C4-2B (cell line): ENCODE measurements around the gene PDE5A.
"Not testable (repeated sequence)": the region's sequence is repeated elsewhere in the genome, so short reads cannot be mapped to it uniquely, and the experiment has no call there.

ENCODE experiments used
- H3K27ac ChIP-seq: fragments of 450-650 bp; 2 replicates; pipeline ENCODE4 v1.5.1; 2017
- CTCF ChIP-seq: fragments of 450-650 bp; conservative IDR thresholded peaks from 2 replicates; pipeline ENCODE4 v1.5.1; 2017; ENCODE audit warnings: mild to moderate bottlenecking
- ZFX ChIP-seq: fragments of 450-650 bp; IDR thresholded peaks from 2 replicates; pipeline ENCODE4 v1.6.1; 2017

The PDE5A gene

GRCh38 chr4:119666653-119667091 lies 38.1 kb upstream of the PDE5A start:
- TF ChIP-seq ZFX, result no peak
- no peak for TF ChIP-seq CTCF

GRCh38 chr4:119665752-119666151 lies 37.1 kb upstream of the PDE5A start:
- no peak overlapping the region for H3K27ac ChIP-seq
- TF ChIP-seq CTCF (no peak), ZFX (no peak)

More at GRCh38 chr4:119666653-119667091, 38.1 kb upstream of the PDE5A start:
- H3K27ac ChIP-seq, result no peak overlapping the region

GRCh38 chr4:119664168-119664907 lies 35.7 kb upstream of the PDE5A start:
- TF ChIP-seq CTCF, result no peak
- TF ChIP-seq ZFX, result no peak
- H3K27ac ChIP-seq, result no peak overlapping the region

- H3K27ac ChIP-seq, result no peak overlapping the region
Observed at GRCh38 chr4:119663160-119663788, 34.7 kb upstream of the PDE5A start.

GRCh38 chr4:119662612-119663011 lies 34.0 kb upstream of the PDE5A start:
- not testable (repeated sequence) for H3K27ac ChIP-seq

More at GRCh38 chr4:119663160-119663788, 34.7 kb upstream of the PDE5A start:
- TF ChIP-seq ZFX (no peak), CTCF (no peak)

DNA sequence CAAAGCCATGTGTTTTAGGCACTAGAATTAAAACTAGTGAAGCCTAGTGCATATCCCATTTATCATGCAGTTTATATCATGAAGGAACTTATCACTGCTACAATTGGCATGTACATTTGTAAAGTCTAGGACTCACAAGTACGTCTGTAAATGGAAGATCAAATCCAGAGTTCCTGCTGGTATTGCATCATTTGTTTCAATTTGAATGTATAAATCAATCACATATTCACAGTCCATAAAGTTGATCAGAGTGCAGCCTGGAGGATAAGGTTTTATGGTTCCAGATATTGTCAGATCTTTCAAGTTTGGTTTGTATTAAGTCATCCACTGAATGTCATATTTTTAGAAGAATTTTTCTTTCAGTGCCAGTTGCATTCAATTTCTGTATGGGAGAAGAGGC lies 32.6 kb upstream of the PDE5A start:
- no peak overlapping the region for H3K27ac ChIP-seq
- no peak for TF ChIP-seq ZFX

GRCh38 chr4:119659576-119659975 lies 31.0 kb upstream of the PDE5A start:
- H3K27ac ChIP-seq, result no peak overlapping the region

More at GRCh38 chr4:119659576-119659975, 31.0 kb upstream of the PDE5A start:
- TF ChIP-seq CTCF (no peak), ZFX (no peak)
